Epithelial cell of proximal tubule (primary cell): Measurements from ENCODE around the gene SFXN5. TPM values are rescaled to one million over a fixed set of nuclear protein-coding genes. Genes with fewer than 3 reads are reported as not detected.

Experiments
- DNase-seq: peaks from one replicate; pipeline ENCODE4 v3.0.0-alpha.2; 2011; ENCODE audit warnings: low read depth
- H3K4me3 ChIP-seq: 2 replicates; pipeline ENCODE4 v1.5.1; 2011; ENCODE audit warnings: low read depth, mild to moderate bottlenecking, low read length
- total RNA-seq: library from RNA; depleted of rRNA; stranded (reverse); fragments of >200 nt; gene quantifications from 2 replicates; pipeline ENCODE4 v1.2.3, GENCODE V29; 2015
- TF ChIP-seq, protein P1 (sequence below): conservative IDR thresholded peaks from 2 replicates; pipeline ENCODE4 v1.5.1; 2012; ENCODE audit warnings: low read depth, mild to moderate bottlenecking, low read length

Gene SFXN5
- total RNA-seq, 1 donor from 2014 or later, result 8.4 TPM

DNA sequence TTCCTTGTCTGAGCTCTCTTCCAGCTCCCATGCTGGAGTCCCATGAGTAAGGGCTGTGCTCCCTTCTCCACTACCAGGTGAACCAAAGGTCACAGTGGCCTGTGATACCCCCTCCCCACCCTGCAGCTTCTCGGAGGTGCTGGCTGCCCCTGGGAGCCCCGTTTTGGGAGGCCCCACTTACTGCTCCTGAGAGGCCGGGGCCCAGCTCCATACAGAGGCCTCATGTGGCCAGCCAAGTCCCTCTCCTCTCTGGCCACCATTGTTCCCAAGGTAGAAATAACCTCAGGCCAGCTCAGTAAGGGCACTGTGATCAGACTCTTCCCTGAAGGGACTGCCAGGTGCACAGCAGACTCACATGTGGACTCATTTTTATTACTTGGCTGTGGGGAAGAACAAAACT is 35.3 kb upstream of the SFXN5 start:
- DNase-seq, result no peak
- TF ChIP-seq, protein P1, sequence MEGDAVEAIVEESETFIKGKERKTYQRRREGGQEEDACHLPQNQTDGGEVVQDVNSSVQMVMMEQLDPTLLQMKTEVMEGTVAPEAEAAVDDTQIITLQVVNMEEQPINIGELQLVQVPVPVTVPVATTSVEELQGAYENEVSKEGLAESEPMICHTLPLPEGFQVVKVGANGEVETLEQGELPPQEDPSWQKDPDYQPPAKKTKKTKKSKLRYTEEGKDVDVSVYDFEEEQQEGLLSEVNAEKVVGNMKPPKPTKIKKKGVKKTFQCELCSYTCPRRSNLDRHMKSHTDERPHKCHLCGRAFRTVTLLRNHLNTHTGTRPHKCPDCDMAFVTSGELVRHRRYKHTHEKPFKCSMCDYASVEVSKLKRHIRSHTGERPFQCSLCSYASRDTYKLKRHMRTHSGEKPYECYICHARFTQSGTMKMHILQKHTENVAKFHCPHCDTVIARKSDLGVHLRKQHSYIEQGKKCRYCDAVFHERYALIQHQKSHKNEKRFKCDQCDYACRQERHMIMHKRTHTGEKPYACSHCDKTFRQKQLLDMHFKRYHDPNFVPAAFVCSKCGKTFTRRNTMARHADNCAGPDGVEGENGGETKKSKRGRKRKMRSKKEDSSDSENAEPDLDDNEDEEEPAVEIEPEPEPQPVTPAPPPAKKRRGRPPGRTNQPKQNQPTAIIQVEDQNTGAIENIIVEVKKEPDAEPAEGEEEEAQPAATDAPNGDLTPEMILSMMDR, result no peak
- no peak overlapping the region for H3K4me3 ChIP-seq

DNA sequence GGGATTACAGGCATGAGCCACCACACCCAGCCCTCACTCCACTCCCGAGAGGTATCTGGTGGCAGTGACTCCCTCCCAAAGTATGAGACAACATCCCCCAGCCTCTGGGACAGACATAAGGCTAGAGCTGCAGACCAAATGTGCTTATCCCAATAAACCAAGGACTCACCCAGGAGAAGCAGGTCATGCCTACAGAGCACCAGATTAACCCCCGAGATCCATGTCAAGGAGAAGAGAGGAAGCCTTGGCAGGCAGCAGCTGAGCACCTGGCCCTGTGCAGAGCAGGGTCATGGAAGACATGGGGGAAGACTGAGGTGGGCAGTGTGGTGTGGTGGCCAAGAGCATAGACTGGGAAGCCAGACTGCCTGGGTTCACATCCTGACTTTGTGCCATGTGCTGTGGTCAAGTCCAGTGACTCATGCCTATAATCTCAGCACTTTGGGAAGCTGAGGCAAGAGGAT is 34.0 kb upstream of the SFXN5 start:
- TF ChIP-seq, protein P1, result no peak
- no peak overlapping the region for H3K4me3 ChIP-seq
- no peak for DNase-seq

DNA sequence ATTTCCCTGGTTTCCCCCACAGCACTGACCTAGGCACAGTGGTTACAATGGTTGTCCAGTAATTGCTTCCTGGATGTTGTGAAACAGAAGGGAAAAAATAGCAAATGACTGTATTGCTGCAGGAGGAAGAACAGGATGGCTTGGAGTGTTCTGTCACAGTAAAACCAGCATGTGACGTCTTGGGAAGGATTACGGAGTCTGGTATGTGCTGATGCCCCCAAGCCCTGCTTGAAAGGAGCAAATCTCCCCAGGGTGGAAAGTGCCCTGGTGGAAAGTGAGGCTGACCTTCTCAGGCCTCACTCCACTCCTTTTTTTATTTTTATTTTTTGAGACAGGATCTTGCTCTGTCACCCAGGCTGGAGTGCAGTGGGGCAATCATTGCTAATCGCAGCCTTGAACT is 33.4 kb upstream of the SFXN5 start:
- TF ChIP-seq, protein P1, result no peak
- H3K4me3 ChIP-seq, result no peak overlapping the region
- no peak for DNase-seq

DNA sequence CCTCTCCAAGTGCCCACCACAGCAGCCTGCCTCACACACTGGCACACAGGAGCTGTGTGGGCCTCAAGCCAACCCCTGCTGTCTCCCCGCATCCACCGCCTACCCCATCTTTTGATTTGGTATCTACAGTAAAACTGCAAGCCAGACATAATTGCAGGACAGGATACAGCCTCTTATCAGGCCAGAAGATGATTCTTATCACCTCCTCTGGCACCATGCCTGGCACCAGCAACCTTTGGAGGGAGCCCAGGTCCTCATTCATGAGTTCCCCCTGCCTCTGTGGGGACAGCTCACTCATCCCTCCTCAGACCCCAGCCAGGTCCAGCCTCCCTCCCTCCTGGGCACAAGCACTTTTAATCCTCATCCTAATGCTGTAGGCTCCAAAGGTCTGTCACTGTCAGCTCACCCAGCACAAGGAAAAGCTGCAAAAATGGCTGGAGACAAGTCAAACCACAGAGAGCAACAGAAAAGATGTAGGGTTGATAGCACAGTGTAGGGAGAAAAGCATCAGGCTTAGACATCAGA is 31.6 kb upstream of the SFXN5 start:
- no peak for DNase-seq
- TF ChIP-seq, protein P1, result no peak
- H3K4me3 ChIP-seq, result no peak overlapping the region

DNA sequence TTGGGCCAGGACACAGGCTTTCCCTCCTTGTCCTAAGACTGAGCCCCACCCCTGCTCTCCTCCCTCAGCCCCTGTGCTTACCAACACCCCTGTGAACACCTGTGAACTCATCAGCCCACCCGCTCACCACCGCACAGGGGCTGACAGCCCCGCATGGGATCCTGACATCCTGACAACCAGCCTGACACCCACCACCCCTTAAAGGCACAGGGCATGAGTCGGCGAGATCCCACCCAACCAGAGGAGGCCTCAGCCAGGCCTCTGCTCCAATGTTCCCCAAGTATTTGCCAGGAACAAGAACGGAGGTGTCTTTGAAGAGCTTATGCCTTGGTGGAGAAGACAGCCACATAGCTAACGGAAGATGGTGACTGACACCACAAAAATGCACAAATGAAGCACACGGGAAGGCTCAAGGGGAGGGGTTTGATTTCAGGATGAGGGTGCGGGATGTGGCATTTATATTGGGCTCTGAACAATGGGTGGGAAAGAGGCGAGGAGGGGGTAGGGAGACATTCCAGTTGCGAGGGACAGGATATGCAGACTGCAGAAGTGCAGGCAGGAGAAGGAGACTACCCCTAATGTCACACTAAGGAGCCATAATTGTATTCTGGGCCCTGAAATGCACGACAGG is 30.2 kb upstream of the SFXN5 start:
- no peak for DNase-seq
- TF ChIP-seq, protein P1, result no peak

DNA sequence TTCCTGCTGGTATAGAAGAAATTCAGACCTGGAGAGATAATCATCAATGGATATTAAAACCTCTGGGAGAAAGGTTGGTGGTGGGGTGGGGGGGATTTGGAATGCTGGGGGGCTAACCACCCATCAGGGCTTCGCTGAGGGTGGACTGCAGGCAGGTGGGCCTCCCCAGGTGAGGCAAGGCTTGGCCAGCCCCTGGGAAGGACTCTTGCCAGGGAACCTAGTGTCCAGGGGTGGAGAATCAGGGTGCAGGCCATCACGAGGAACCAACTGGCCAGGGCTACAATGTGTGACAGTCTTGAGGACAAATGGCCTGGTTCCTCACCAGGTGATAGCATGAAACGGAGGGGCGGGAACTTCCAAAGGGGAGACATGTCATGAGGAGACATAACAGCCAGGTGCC is 29.4 kb upstream of the SFXN5 start:
- TF ChIP-seq, protein P1, result no peak
- no peak for DNase-seq
- H3K4me3 ChIP-seq, result no peak overlapping the region

More for the DNA sequence above, 30.2 kb upstream of the SFXN5 start:
- no peak overlapping the region for H3K4me3 ChIP-seq

DNA sequence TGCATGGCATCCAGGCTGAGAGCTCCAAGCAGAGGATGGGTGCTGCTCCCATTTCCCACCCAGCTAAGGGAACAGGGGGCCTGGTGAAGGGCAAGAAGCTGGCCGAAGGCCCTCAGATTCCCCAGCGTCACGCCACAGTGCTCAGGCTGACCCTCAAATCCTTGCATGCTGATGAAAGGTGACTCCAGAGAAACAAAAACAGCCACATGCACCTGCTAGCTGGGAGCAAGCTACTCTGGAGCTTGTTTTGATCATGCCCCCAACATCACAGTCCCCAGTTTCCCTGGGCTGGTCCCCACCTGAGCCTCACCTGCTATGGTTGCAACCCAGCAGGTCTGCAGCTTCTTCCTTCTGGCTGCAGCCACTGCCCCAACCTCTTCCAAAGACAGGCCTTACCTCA is 28.0 kb upstream of the SFXN5 start:
- DNase-seq, result no peak
- TF ChIP-seq, protein P1, result no peak

More for the DNA sequence above, 28.0 kb upstream of the SFXN5 start:
- H3K4me3 ChIP-seq, result no peak overlapping the region
